ENCODE measurements around the gene DMRTA1. TPM values are rescaled to one million over a fixed set of nuclear protein-coding genes. Genes with fewer than 3 reads are reported as not detected.

DMRTA1 gene, protein sequence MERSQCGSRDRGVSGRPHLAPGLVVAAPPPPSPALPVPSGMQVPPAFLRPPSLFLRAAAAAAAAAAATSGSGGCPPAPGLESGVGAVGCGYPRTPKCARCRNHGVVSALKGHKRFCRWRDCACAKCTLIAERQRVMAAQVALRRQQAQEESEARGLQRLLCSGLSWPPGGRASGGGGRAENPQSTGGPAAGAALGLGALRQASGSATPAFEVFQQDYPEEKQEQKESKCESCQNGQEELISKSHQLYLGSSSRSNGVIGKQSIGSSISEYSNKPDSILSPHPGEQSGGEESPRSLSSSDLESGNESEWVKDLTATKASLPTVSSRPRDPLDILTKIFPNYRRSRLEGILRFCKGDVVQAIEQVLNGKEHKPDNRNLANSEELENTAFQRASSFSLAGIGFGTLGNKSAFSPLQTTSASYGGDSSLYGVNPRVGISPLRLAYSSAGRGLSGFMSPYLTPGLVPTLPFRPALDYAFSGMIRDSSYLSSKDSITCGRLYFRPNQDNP
- total RNA-seq (under 1 TPM in 1 of 5 experiments, not detected in 4; 0.10 TPM), polyA plus RNA-seq (not detected), total RNA-seq (not detected)

DNA sequence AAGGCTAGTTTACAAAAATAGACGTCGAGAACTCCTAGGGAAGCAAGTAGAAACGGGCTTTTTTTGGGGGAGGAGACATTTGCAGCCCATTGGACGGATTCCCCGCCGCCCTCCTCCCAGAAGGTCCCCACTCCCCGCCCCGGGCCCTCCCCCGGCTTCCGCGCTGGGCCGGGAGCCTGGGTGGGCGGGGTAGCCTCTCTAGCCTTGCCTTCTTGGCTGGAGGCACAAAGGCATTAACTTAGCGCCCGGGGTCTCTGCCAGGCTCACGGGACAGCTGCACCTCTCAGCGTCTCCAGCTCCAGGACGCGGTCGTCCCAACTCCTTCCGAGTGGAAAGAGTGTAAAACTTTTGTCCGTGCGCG is at the start of gene DMRTA1:
TSS of gene DMRTA1 (plus strand) at position 236 of the 361 bp plus-strand sequence. CDS start 242 bp downstream, outside the sequence.
- H3K27ac ChIP-seq (ENCODE audit: low read depth, low read length) = no peak within 1 kb of the TSS
- no peak within 1 kb of the TSS for H3K4me3 ChIP-seq (ENCODE audit: low read length)
- Mint-ChIP-seq H3K36me3 (peaks cover 0 to under 1% (median 0%) of the 10 kb centered on the region in 5 donors), H3K9me3 (peaks cover 0 to 5% (median 1%) of the 10 kb centered on the region in 11 donors), H3K27ac (no peak within 1 kb of the TSS), H3K4me3 (peak within 1 kb of the TSS in 9 of 10 donors; percentile 15 to 75 (median 52)), H3K27me3 (peaks cover 48 to 56% (median 52%) of the 10 kb centered on the region in 5 donors), H3K4me1 (peaks cover 0 to 10% (median 5%) of the 10 kb centered on the region in 7 donors)
- CTCF ChIA-PET = no interaction called here
- DNase-seq (no peak), ATAC-seq (peak; percentile 44)
- POLR2A ChIA-PET = no interaction called here
- intact Hi-C loops (cut with micrococcal nuclease) = no loop called here
- H3K9me3 ChIP-seq (ENCODE audit: control insufficient read depth in 2 of 3, low read length in 3 of 3) = no peaks in the 10 kb centered on the region
- H3K36me3 ChIP-seq (ENCODE audit: control insufficient read depth in 2 of 3, insufficient read depth in 3 of 3, low read length in 3 of 3) = no peaks in the 10 kb centered on the region
- no peaks in the 10 kb centered on the region for H3K4me1 ChIP-seq (ENCODE audit: control insufficient read depth in 2 of 2, insufficient read depth in 2 of 2, low read length in 2 of 2)
- peaks cover 6 to 11% of the 10 kb centered on the region in 2 donors for H3K27me3 ChIP-seq (ENCODE audit: control insufficient read depth in 2 of 2, insufficient read depth in 2 of 2, low read length in 2 of 2)

DNA sequence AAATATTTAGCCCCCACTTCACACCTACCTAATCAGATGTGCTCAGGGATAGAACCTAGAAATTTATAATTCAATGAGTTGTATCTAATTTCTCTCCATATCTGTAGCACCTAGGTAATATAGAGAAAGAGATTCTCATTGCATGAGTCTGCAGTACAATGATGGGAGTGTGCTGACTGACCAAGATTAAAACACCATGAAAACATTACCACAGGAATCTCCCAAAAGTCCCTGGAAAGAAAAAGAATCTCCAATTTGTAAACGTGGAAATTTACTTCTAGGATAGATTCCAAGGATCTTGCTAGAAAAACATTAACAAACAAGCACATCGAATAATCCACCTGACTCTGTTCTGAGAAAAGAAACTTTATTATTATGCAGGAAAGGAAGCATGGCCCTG is 45.0 kb upstream of the DMRTA1 start:
- POLR2A ChIA-PET = no interaction called here
- DNase-seq (no peak), ATAC-seq (no peak)
- Histone ChIP-seq H3K4me3 (ENCODE audit: low read length) (no peak overlapping the region), H3K27me3 (ENCODE audit: control insufficient read depth in 2 of 2, insufficient read depth in 2 of 2, low read length in 2 of 2) (no peaks in the 10 kb centered on the region), H3K27ac (ENCODE audit: low read depth, low read length) (no peak overlapping the region), H3K36me3 (ENCODE audit: control insufficient read depth in 2 of 3, insufficient read depth in 3 of 3, low read length in 3 of 3) (no peaks in the 10 kb centered on the region), H3K9me3 (ENCODE audit: control insufficient read depth in 2 of 3, low read length in 3 of 3) (no peaks in the 10 kb centered on the region), H3K4me1 (ENCODE audit: control insufficient read depth in 2 of 2, insufficient read depth in 2 of 2, low read length in 2 of 2) (no peaks in the 10 kb centered on the region)
- H3K9me3 Mint-ChIP-seq = peaks cover 0 to 5% (median 0%) of the 10 kb centered on the region in 11 donors
- H3K4me1 Mint-ChIP-seq = no peaks in the 10 kb centered on the region
- H3K27me3 Mint-ChIP-seq = peaks cover 0 to 19% (median 6%) of the 10 kb centered on the region in 5 donors
- intact Hi-C loops (cut with micrococcal nuclease) = no loop called here
- peaks cover 0 to 4% (median 0%) of the 10 kb centered on the region in 5 donors for H3K36me3 Mint-ChIP-seq
- CTCF ChIA-PET = no interaction called here
- no peak overlapping the region for H3K27ac Mint-ChIP-seq
- no peak overlapping the region for H3K4me3 Mint-ChIP-seq

DNA sequence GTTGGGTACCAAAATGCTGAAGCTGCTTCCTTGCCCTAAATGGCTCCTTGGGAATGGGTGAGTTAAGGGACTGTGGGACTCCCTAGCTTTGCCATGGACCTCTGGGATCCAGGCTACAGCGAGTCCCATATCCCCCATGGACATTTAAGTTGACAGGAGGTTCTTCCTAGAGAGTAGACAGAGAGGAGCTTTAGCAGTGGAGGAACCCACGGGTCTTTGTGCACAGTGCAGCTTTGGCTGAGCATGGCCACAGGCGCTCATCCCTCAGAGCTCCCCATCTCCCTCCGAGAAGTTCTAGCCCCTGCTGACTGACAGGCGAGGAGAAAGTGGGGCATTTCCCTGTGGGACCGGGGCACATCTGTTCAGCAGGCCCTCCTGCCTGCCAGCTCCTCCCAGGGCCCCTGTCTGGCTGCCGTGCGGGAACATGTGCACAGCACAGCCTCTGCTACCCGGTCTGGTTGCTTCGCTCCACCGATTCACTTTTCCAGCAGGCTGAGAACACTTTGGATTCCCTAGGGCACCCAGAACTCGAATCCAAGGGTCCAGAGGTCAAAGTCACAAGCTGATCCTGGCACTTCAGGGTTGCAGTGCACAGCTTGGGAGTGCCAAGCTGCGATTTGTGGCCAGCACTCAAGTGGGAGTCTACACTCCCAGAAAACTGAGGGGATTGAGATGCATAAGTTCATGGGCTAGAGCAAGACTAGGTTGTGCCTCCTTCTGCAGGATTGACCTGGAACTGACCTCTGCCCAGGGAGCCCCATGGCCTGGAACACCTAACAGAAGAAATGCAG is 40.6 kb upstream of the DMRTA1 start:
- Histone ChIP-seq H3K4me3 (ENCODE audit: low read length) (no peak overlapping the region), H3K4me1 (ENCODE audit: control insufficient read depth in 2 of 2, insufficient read depth in 2 of 2, low read length in 2 of 2) (no peaks in the 10 kb centered on the region), H3K9me3 (ENCODE audit: control insufficient read depth in 2 of 3, low read length in 3 of 3) (no peaks in the 10 kb centered on the region), H3K27me3 (ENCODE audit: control insufficient read depth in 2 of 2, insufficient read depth in 2 of 2, low read length in 2 of 2) (no peaks in the 10 kb centered on the region), H3K27ac (ENCODE audit: low read depth, low read length) (no peak overlapping the region), H3K36me3 (ENCODE audit: control insufficient read depth in 2 of 3, insufficient read depth in 3 of 3, low read length in 3 of 3) (no peaks in the 10 kb centered on the region)
- ChIA-PET POLR2A (no interaction called here), CTCF (no interaction called here)
- ATAC-seq (no peak), DNase-seq (no peak)
- Mint-ChIP-seq H3K27ac (no peak overlapping the region), H3K27me3 (peaks cover 0 to 13% (median 6%) of the 10 kb centered on the region in 5 donors), H3K9me3 (peaks cover 0 to 5% (median 0%) of the 10 kb centered on the region in 11 donors), H3K36me3 (peaks cover 0 to 4% (median 0%) of the 10 kb centered on the region in 5 donors), H3K4me3 (no peak overlapping the region), H3K4me1 (no peaks in the 10 kb centered on the region)
- intact Hi-C loops (cut with micrococcal nuclease) = no loop called here

DNA sequence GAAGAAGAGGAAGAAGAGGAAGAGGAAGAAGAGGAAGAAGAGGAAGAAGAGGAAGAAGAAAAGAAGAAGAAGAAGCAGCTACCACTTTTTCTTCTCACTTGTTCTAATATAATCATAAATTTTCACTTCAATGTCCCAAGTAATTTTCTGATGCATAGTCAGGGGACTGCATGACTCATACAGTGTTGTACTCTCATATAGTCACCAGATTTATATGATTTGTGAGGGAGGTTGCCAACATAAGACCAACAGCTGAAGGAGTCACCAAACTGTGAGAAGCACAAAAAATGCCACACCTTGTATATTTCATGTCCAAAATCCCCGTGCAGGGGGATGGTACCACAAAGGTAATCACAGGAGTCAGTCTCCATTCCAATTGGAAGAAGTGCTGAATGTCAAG is 32.7 kb upstream of the DMRTA1 start:
- Mint-ChIP-seq H3K27me3 (no peaks in the 10 kb centered on the region), H3K9me3 (peaks cover 0 to 5% (median 0%) of the 10 kb centered on the region in 11 donors), H3K4me3 (no peak overlapping the region), H3K36me3 (no peaks in the 10 kb centered on the region), H3K4me1 (no peaks in the 10 kb centered on the region), H3K27ac (no peak overlapping the region)
- Histone ChIP-seq H3K27ac (ENCODE audit: low read depth, low read length) (no peak overlapping the region), H3K9me3 (ENCODE audit: control insufficient read depth in 2 of 3, low read length in 3 of 3) (no peaks in the 10 kb centered on the region), H3K4me3 (ENCODE audit: low read length) (no peak overlapping the region), H3K27me3 (ENCODE audit: control insufficient read depth in 2 of 2, insufficient read depth in 2 of 2, low read length in 2 of 2) (no peaks in the 10 kb centered on the region), H3K36me3 (ENCODE audit: control insufficient read depth in 2 of 3, insufficient read depth in 3 of 3, low read length in 3 of 3) (no peaks in the 10 kb centered on the region), H3K4me1 (ENCODE audit: control insufficient read depth in 2 of 2, insufficient read depth in 2 of 2, low read length in 2 of 2) (no peaks in the 10 kb centered on the region)
- DNase-seq (no peak), ATAC-seq (no peak)
- ChIA-PET POLR2A (no interaction called here), CTCF (no interaction called here)
- intact Hi-C loops (cut with micrococcal nuclease) = loop anchor here in 1 of 2 donors (10.0 kb wide), 1 partner anchor 61 kb away; no protein-coding TSS in a partner anchor

DNA sequence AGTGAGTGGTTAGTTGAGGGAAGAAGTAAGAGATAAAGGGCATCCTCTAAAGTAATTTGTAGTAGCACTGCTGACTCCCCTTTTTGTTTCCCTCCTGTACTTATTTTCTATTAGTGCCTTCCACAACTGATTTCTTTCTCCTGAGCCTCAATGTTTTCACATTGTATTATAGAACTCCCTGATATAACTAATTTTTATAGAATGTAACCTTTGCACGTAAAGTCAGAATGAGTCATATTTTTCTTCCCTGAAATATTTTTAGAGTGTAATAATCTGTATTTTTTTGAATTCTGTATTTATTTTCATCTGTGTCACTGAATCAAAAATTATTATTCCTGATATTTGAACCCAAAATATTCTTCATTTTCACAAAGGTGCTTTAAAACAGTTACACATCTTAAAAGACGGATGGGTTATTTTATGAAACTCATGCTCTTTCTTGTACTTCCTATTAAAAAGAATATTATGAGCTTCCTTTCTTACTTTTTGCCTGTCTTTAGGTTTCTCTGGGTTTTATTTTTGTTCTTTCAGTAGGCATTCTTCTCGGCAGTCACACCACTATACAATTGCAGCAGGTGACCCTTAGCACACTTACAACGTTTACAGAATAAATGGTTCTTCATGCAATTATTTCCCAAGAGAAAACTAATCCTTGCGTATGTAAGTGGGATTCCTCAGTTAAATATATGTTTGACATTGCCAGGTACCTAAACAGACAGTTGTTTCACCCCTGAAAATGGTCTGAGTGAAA is 30.5 kb upstream of the DMRTA1 start:
- no peaks in the 10 kb centered on the region for H3K27me3 ChIP-seq (ENCODE audit: control insufficient read depth in 2 of 2, insufficient read depth in 2 of 2, low read length in 2 of 2)
- no peak overlapping the region for H3K27ac Mint-ChIP-seq
- H3K9me3 ChIP-seq (ENCODE audit: control insufficient read depth in 2 of 3, low read length in 3 of 3) = no peaks in the 10 kb centered on the region
- H3K4me3 Mint-ChIP-seq = no peak overlapping the region
- ChIA-PET CTCF (no interaction called here), POLR2A (no interaction called here)
- H3K9me3 Mint-ChIP-seq = peaks cover 0 to 5% (median 0%) of the 10 kb centered on the region in 11 donors
- DNase-seq = no peak
- no peaks in the 10 kb centered on the region for H3K36me3 ChIP-seq (ENCODE audit: control insufficient read depth in 2 of 3, insufficient read depth in 3 of 3, low read length in 3 of 3)
- no peaks in the 10 kb centered on the region for H3K4me1 Mint-ChIP-seq
- H3K27ac ChIP-seq (ENCODE audit: low read depth, low read length) = no peak overlapping the region
- ATAC-seq = no peak
- no peaks in the 10 kb centered on the region for H3K27me3 Mint-ChIP-seq
- intact Hi-C loops (cut with micrococcal nuclease) = loop anchor here in 1 of 2 donors (10.0 kb wide), 1 partner anchor 59 kb away; no protein-coding TSS in a partner anchor
- H3K4me3 ChIP-seq (ENCODE audit: low read length) = no peak overlapping the region
- no peaks in the 10 kb centered on the region for H3K4me1 ChIP-seq (ENCODE audit: control insufficient read depth in 2 of 2, insufficient read depth in 2 of 2, low read length in 2 of 2)
- no peaks in the 10 kb centered on the region for H3K36me3 Mint-ChIP-seq

DNA sequence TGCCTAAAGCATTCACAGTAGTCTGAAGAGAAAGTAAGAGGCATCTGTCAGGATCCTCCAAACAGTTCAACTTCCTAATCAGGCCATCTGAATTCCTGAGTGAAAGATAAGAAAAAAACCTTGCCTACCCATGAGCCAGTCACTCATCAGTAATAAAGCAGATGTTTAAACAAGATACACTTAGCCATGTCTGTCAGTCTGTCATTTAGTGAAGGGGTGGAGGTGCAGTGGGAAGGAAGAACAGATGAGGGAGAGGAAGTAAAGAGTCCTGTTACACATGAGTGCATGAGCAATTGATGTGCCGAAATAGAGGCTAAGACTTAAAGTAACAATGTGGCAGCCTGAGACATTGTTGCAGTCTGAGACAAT is 29.9 kb upstream of the DMRTA1 start:
- ChIA-PET CTCF (no interaction called here), POLR2A (no interaction called here)
- ATAC-seq (no peak), DNase-seq (no peak)
- no peaks in the 10 kb centered on the region for H3K36me3 ChIP-seq (ENCODE audit: control insufficient read depth in 2 of 3, insufficient read depth in 3 of 3, low read length in 3 of 3)
- H3K27ac ChIP-seq (ENCODE audit: low read depth, low read length) = no peak overlapping the region
- Mint-ChIP-seq H3K4me1 (no peaks in the 10 kb centered on the region), H3K27ac (no peak overlapping the region), H3K27me3 (no peaks in the 10 kb centered on the region), H3K4me3 (no peak overlapping the region), H3K9me3 (peaks cover 0 to 5% (median 0%) of the 10 kb centered on the region in 11 donors), H3K36me3 (no peaks in the 10 kb centered on the region)
- intact Hi-C loops (cut with micrococcal nuclease) = loop anchor here in 1 of 2 donors (10.0 kb wide), 1 partner anchor 58 kb away; no protein-coding TSS in a partner anchor
- no peaks in the 10 kb centered on the region for H3K9me3 ChIP-seq (ENCODE audit: control insufficient read depth in 2 of 3, low read length in 3 of 3)
- no peak overlapping the region for H3K4me3 ChIP-seq (ENCODE audit: low read length)
- H3K27me3 ChIP-seq (ENCODE audit: control insufficient read depth in 2 of 2, insufficient read depth in 2 of 2, low read length in 2 of 2) = no peaks in the 10 kb centered on the region
- no peaks in the 10 kb centered on the region for H3K4me1 ChIP-seq (ENCODE audit: control insufficient read depth in 2 of 2, insufficient read depth in 2 of 2, low read length in 2 of 2)

Measured in naive thymus-derived CD4-positive, alpha-beta T cell (primary cell).